ENCODE measurements around the gene ZNF382. TPM values are rescaled to one million over a fixed set of nuclear protein-coding genes. Genes with fewer than 3 reads are reported as not detected.

Gene ZNF382
- total RNA-seq, 6 donors from 2014 or later: 0.78 to 5.7 (median 4.1) TPM

- Histone ChIP-seq H3K4me3 (no peak overlapping the region), H3K27ac (no peak overlapping the region), H3K9me3 (peaks cover 99 to 100% (median 99%) of the 10 kb centered on the region in 4 donors), H3K4me1 (no peaks in the 10 kb centered on the region), H3K36me3 (peaks cover 0 to 46% (median 36%) of the 10 kb centered on the region in 4 donors), H3K27me3 (no peaks in the 10 kb centered on the region)
- 91 to 92% methylated on average over 5 of the region's 5 CpGs for WGBS, 2 donors
- DNase-seq (no peak), ATAC-seq (ENCODE audit: low FRiP score in 2 of 2) (no peak)
- no peak for TF ChIP-seq POLR2AphosphoS5 (IDR thresholded peaks at IDR 0.05)
- no peak for TF ChIP-seq CTCF (IDR thresholded peaks at IDR 0.05)
- no peak for TF ChIP-seq POLR2A (IDR thresholded peaks at IDR 0.05)
- no peak for TF ChIP-seq EP300 (IDR thresholded peaks at IDR 0.05)
These were observed 33.9 kb downstream of the ZNF382 start for GRCh38 chr19:36638862-36639510.

- ATAC-seq (ENCODE audit: low FRiP score in 2 of 2) (no peak), DNase-seq (no peak)
- Histone ChIP-seq H3K27ac (no peak overlapping the region), H3K4me1 (no peaks in the 10 kb centered on the region), H3K9me3 (peaks cover 92 to 100% (median 97%) of the 10 kb centered on the region in 4 donors), H3K36me3 (peaks cover 12 to 81% (median 69%) of the 10 kb centered on the region in 4 donors), H3K27me3 (no peaks in the 10 kb centered on the region), H3K4me3 (no peak overlapping the region)
- TF ChIP-seq POLR2AphosphoS5 (IDR thresholded peaks at IDR 0.05): no peak
- TF ChIP-seq CTCF (IDR thresholded peaks at IDR 0.05): no peak
- TF ChIP-seq EP300 (IDR thresholded peaks at IDR 0.05): no peak
- TF ChIP-seq POLR2A (IDR thresholded peaks at IDR 0.05): no peak
- 94 to 95% methylated on average over 2 of the region's 2 CpGs for WGBS, 2 donors
These were observed 41.6 kb downstream of the ZNF382 start for GRCh38 chr19:36646746-36647145.

- Histone ChIP-seq H3K4me1 (no peaks in the 10 kb centered on the region), H3K36me3 (peaks cover 34 to 100% (median 81%) of the 10 kb centered on the region in 4 donors), H3K27me3 (no peaks in the 10 kb centered on the region), H3K27ac (no peak overlapping the region), H3K4me3 (no peak overlapping the region), H3K9me3 (peaks cover 65 to 96% (median 91%) of the 10 kb centered on the region in 4 donors)
- 92 to 93% methylated on average over 1 of the region's 1 CpG for WGBS, 2 donors
- no peak for DNase-seq
- no peak for ATAC-seq (ENCODE audit: low FRiP score in 2 of 2)
- TF ChIP-seq EP300 (IDR thresholded peaks at IDR 0.05) (no peak), POLR2A (IDR thresholded peaks at IDR 0.05) (no peak), POLR2AphosphoS5 (IDR thresholded peaks at IDR 0.05) (no peak), CTCF (IDR thresholded peaks at IDR 0.05) (no peak)
These were observed 47.8 kb downstream of the ZNF382 start for GRCh38 chr19:36652958-36653357.

- WGBS, 2 donors: 57 to 64% methylated on average over 14 of the region's 14 CpGs
- TF ChIP-seq CTCF (IDR thresholded peaks at IDR 0.05): no peak
- no peak for TF ChIP-seq POLR2A (IDR thresholded peaks at IDR 0.05)
- TF ChIP-seq EP300 (IDR thresholded peaks at IDR 0.05): no peak
- TF ChIP-seq POLR2AphosphoS5 (IDR thresholded peaks at IDR 0.05): no peak
- Histone ChIP-seq H3K9me3 (peaks cover 0 to 39% (median 36%) of the 10 kb centered on the region in 4 donors), H3K4me3 (peak overlapping the region in 3 of 4 donors; percentile 63 to 74 (median 72)), H3K27ac (peak overlapping the region in 1 of 4 donors; percentile 85), H3K36me3 (peaks cover 0 to 32% (median 14%) of the 10 kb centered on the region in 4 donors), H3K4me1 (peaks cover 7 to 19% (median 14%) of the 10 kb centered on the region in 4 donors), H3K27me3 (no peaks in the 10 kb centered on the region)
- ATAC-seq (ENCODE audit: low FRiP score in 2 of 2): no peak
- no peak for DNase-seq
These were observed 60.7 kb downstream of the ZNF382 start for GRCh38 chr19:36665832-36666231.

GRCh38 chr19:36668646-36669045 is 63.5 kb downstream of the ZNF382 start:
- peaks cover 0 to 13% (median 6%) of the 10 kb centered on the region in 4 donors for H3K36me3 ChIP-seq
- H3K9me3 ChIP-seq: peaks cover 0 to 50% (median 36%) of the 10 kb centered on the region in 4 donors
- ATAC-seq (ENCODE audit: low FRiP score in 2 of 2) (no peak), DNase-seq (no peak)
- no peaks in the 10 kb centered on the region for H3K27me3 ChIP-seq
- no peak overlapping the region for H3K4me3 ChIP-seq
- H3K27ac ChIP-seq: no peak overlapping the region
- WGBS, 2 donors: 89 to 95% methylated on average over 2 of the region's 2 CpGs
- H3K4me1 ChIP-seq: peaks cover 7 to 19% (median 14%) of the 10 kb centered on the region in 4 donors
- TF ChIP-seq POLR2A (IDR thresholded peaks at IDR 0.05): no peak
- no peak for TF ChIP-seq POLR2AphosphoS5 (IDR thresholded peaks at IDR 0.05)
- TF ChIP-seq EP300 (IDR thresholded peaks at IDR 0.05): no peak
- no peak for TF ChIP-seq CTCF (IDR thresholded peaks at IDR 0.05)

Measured in upper lobe of left lung (tissue), 6 donors.